ENCODE measurements around the gene ZDHHC14.

- TF ChIP-seq CREB1 (IDR thresholded peaks at IDR 0.05; ENCODE audit: low read depth): no peak
- no peak for TF ChIP-seq YY1 (IDR thresholded peaks at IDR 0.05; ENCODE audit: low read depth)
- no peak for TF ChIP-seq TAF1 (IDR thresholded peaks at IDR 0.05; ENCODE audit: low read depth)
- TF ChIP-seq, protein P1, sequence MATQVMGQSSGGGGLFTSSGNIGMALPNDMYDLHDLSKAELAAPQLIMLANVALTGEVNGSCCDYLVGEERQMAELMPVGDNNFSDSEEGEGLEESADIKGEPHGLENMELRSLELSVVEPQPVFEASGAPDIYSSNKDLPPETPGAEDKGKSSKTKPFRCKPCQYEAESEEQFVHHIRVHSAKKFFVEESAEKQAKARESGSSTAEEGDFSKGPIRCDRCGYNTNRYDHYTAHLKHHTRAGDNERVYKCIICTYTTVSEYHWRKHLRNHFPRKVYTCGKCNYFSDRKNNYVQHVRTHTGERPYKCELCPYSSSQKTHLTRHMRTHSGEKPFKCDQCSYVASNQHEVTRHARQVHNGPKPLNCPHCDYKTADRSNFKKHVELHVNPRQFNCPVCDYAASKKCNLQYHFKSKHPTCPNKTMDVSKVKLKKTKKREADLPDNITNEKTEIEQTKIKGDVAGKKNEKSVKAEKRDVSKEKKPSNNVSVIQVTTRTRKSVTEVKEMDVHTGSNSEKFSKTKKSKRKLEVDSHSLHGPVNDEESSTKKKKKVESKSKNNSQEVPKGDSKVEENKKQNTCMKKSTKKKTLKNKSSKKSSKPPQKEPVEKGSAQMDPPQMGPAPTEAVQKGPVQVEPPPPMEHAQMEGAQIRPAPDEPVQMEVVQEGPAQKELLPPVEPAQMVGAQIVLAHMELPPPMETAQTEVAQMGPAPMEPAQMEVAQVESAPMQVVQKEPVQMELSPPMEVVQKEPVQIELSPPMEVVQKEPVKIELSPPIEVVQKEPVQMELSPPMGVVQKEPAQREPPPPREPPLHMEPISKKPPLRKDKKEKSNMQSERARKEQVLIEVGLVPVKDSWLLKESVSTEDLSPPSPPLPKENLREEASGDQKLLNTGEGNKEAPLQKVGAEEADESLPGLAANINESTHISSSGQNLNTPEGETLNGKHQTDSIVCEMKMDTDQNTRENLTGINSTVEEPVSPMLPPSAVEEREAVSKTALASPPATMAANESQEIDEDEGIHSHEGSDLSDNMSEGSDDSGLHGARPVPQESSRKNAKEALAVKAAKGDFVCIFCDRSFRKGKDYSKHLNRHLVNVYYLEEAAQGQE (IDR thresholded peaks at IDR 0.05; ENCODE audit: low read depth): no peak
Observed at GRCh38 chr6:157537556-157537955, 156.6 kb downstream of the ZDHHC14 start.
